HG02610 (cell line): ENCODE data around the gene RRAS2.
"Not testable (repeated sequence)": the region's sequence is repeated elsewhere in the genome, so short reads cannot be mapped to it uniquely, and the experiment has no call there.

Experiments used
- ATAC-seq: cut with Tn5 transposase; IDR thresholded peaks from one replicate; pipeline ENCODE4 v1.9.1; 2021; ENCODE audit warnings: mild to moderate bottlenecking, moderate library complexity; ENCODE audit not compliant: unreplicated experiment

Gene RRAS2

GRCh38 chr11:14358729-14359439, at the start of gene RRAS2:
RRAS2 (minus strand) TSS chr11:14359183; CDS start chr11:14358870, 313 bp downstream.
- ATAC-seq: peak; percentile 94

- ATAC-seq: no peak
Observed at GRCh38 chr11:14408612-14409011, 49.6 kb upstream of the RRAS2 start.

- not testable (repeated sequence) for ATAC-seq
Observed at GRCh38 chr11:14406116-14406515, 47.1 kb upstream of the RRAS2 start.

- not testable (repeated sequence) for ATAC-seq
Observed at GRCh38 chr11:14403528-14403927, 44.5 kb upstream of the RRAS2 start.

DNA sequence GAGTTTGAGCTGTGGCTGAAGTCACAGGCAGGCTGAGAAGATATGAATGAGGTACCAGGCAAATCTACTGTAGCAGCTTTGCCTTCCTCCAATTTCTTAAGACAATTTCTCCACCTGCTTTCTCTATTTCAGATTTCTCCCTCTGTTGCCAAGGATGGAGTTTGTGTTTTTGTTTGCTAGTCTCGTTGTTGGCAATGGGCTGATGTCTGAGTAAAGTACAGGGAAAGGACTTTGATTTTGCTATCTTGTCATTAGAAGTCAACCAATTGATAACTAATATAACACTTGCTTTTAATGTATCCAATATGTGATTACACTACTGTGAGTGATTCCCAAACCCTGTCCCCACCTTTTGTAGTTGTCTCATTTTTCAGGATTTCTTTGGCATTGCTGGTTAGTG, 40.1 kb upstream of the RRAS2 start:
- ATAC-seq: no peak

GRCh38 chr11:14396273-14396672, 37.3 kb upstream of the RRAS2 start:
- no peak for ATAC-seq

DNA sequence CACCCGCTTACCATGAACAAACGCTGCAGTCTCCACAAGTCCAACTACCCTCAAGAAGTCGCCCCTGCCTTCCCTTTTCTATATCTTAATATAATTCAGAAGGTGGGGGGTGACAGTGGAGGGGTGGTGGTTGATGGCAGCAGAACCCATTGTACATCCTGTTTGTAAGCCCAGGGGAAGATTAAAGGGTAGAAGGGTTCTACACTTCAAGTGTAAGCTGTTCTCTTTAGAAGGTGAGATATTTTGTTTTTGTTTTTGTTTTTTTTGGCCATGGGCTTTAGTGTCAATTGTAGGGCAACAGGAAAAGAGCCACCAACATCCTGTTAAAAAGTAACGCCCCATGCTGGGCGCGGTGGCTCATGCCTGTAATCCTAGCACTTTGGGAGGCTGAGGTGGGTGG, 34.9 kb upstream of the RRAS2 start:
- ATAC-seq: no peak

GRCh38 chr11:14393129-14393528, 34.1 kb upstream of the RRAS2 start:
- no peak for ATAC-seq

DNA sequence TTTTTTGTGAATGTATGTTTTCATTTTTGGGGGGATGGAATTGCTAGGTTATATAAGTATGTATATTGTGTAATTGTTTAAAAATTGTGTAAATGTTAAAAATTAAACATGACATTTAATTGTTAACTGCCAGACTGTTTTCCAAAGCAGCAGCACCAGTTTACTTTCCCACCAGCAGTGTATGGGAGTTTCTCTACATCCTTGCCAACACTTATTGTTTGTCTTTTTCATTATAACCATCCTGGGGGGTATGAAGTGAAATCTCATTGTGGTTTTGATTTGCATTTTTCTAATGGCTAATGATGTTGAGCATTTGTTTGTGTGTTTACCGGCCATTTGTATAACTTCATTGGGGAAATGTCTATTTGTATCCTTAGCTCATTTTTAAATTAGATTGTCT, 31.7 kb upstream of the RRAS2 start:
- no peak for ATAC-seq

- ATAC-seq: no peak
Observed at GRCh38 chr11:14388352-14388751, 29.4 kb upstream of the RRAS2 start.

DNA sequence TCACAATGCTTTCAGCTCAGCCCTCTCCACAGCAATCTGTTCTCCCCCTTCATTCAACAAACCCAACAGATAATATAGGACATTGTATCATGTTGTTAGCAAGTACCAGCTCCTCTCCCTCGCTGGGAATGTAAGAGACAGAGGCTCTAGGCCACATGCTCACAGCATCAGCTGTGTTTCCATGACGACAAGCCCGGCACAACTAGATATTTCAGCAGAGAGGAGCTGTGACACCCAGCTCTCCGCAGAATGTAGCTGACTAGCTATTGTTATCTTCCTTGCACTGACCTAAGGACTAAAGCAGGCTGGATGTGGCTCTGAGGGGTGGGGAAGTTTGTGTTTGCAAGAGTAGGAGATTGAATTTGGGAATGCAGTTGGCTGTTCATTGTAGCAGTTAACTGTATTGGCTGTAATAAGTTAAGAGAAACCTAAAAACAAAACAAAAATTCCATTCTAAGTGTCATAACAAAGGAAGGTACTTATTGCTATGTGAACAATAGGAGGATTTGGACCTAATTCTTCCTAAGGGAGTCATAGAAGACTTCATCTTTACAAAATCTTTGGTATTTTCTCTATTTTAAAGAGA, 28.0 kb upstream of the RRAS2 start:
- ATAC-seq: no peak

- no peak for ATAC-seq
Observed at GRCh38 chr11:14386081-14386480, 27.1 kb upstream of the RRAS2 start.

DNA sequence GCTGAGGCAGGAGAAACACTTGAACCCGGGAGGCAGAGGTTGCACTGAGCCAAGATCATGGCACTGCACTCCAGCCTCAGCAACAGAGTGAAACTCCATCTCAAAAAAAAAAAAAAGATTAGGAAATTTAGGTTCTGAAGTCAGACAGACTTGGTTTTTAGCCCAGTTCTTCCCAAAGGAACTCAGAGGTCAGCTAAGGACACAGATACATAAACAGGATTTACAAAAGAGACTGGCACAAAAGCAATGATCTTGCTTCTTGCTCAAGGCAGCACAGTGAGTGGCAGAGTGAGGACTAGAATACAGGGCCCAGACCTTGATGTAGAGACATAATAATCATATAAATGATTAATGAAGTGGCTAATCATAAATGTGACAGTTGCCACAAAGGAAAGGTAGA, 25.4 kb upstream of the RRAS2 start:
- ATAC-seq: no peak

GRCh38 chr11:14381968-14382367, 23.0 kb upstream of the RRAS2 start:
- no peak for ATAC-seq

- ATAC-seq: peak; percentile 67
Observed at GRCh38 chr11:14380947-14381561, 22.1 kb upstream of the RRAS2 start.

DNA sequence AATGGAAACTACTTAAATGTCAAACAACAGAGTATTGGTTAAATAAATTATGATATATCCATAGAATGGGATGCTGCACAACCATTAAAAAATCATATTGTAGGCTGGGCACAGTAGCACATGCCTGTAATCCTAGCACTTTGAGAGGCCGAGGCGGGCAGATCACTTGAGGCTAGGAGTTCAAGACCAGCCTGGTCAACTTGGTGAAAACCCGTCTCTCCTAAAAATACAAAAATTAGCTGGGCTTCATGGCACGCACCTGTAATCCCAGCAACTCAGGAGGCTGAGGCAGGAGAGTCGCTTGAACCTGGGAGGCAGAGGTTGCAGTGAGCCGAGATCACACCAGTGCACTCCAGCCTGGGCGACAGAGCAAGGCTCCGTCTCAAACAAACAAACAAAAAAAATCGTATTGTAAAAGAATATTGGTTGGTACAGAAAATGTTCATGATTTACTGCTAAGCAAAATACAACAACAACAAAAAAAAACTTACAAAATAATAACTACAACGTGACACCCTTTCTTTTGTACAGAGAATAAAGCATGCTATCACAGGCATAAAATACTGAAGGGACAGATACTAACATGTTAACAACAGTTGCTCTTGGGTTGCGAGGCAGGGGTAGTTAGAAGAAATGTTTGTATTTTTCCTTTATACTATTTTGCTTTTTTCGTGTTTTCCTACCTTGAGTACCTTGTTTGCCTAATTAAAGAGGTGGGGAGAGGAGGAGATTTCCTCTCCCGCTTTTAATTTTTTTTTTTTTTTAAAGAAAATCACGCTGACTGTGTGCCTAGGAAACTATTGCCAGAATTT, 21.3 kb upstream of the RRAS2 start:
- no peak for ATAC-seq

DNA sequence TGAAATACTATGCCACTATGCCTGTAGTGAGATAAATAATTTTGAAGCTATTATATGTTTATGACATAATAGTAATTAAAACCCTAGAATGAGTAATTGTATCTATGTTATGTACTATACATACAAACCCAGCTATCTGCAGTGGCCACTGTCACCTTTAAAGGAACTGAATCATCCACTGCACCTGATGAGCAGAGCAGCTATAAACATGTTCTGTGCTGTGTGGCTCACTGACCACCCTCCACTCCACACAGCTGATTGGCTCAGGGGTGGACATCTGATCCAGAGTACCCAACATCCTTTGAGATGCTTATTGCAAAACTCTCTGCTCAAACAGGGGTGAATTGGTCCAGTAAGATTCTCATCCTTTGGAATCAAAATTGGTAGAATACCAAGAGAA, 19.2 kb upstream of the RRAS2 start:
- ATAC-seq: no peak

GRCh38 chr11:14376920-14377319, 17.9 kb upstream of the RRAS2 start:
- no peak for ATAC-seq

GRCh38 chr11:14374922-14375830, 16.2 kb upstream of the RRAS2 start:
- peak; percentile 47 for ATAC-seq

DNA sequence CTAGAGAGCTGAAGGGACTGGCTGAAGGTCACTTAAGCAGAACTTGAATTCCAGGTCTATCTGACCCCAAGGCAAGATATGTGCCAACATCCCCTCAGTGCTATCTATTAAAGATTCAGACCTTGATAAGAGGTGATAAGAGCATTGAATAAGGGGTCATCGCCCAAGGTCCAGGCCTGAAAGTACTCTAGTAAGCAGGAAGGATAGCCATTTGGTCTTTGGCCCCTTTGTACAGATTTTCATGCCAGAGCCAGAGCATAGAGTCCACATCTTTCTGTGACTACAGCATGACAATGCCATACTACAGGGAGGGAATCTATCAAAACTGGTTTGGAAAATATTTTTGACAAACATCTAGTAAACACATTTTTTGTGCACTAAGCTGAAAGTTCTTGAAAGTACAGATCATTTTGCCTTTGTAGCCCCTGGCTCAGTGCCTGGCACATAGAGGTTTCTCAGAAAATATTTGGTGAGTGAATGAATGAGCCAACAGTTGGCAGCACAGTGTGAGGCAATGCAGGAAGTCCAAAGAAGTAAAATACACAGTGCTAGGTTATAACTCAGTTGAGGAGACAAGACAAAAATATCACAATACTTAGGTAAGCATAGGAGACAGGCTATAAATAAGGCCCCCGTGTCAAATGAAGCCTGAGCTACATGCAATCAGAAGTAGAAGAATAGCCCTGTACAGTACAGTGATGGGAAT, 15.1 kb upstream of the RRAS2 start:
- ATAC-seq: no peak
